Activated gamma-delta T cell treated with Interleukin-2 at 50 U/mL for 16 hours (primary cell): Measurements from ENCODE around the gene CYLD.

Experiments used
- DNase-seq: peaks from one replicate; pipeline ENCODE4 v3.0.0-alpha.2; 2020

Gene CYLD

DNA sequence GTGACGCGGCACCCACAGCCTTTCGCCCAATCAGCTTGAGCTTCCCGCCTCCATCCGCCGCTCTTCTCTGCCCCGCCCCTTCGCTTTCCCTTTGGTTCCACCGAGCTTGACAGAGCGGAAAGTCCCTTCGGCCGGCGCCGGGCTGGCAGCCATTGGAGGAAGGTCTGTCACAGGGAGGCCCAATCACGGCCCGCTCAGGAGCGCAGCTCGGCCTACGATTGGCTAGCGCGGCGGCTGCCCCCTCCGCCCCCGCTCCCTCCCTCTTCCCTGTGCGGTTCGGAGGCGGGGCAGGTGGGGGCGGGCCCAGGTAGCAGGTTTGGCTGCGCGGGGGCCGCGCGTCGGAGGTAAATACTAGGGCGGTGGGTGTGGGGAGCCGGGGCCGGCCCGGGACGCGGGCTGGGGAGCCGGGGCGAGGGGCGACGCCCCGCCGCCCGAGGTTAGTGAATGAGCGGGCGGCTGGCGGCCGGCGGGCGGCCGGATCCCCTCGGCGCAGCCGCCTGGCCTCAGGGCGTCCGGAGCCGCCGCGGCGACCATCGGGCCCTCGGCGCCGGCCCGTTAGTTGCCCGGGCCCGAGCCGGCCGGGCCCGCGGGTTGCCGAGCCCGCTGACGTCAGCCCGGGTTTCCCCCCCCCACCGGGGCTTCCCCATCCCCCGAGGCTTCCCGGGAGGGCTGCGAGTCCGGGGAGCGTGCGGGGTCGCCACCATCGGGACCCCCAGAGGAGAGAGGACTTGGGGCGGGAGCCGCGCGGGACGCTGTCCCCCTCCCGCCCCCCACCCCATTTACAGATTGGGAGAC lies at the start of gene CYLD:
TSS of gene CYLD (plus strand) at position 306 of the 795 bp plus-strand sequence. CDS start 7,613 bp downstream, outside the sequence.
- peak; percentile 99 for DNase-seq

DNA sequence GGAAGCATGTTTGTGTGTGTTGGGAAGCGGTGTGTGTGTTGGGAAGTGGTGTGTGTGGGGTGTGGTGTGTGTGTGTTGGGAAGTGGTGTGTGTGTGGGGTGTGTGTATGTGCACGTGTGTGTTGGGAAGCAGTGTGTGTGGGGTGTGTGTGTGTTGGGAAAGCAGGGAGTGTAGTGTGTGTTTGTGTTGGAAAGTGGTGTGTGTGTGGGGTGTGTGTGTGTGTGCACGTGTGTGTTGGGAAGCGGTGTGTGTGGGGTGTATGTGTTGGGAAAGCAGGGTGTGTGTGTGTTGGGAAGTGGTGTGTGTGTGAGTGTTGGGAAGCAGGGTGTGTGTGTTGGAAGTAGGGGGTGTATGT lies 49.3 kb upstream of the CYLD start:
- DNase-seq: no peak

DNA sequence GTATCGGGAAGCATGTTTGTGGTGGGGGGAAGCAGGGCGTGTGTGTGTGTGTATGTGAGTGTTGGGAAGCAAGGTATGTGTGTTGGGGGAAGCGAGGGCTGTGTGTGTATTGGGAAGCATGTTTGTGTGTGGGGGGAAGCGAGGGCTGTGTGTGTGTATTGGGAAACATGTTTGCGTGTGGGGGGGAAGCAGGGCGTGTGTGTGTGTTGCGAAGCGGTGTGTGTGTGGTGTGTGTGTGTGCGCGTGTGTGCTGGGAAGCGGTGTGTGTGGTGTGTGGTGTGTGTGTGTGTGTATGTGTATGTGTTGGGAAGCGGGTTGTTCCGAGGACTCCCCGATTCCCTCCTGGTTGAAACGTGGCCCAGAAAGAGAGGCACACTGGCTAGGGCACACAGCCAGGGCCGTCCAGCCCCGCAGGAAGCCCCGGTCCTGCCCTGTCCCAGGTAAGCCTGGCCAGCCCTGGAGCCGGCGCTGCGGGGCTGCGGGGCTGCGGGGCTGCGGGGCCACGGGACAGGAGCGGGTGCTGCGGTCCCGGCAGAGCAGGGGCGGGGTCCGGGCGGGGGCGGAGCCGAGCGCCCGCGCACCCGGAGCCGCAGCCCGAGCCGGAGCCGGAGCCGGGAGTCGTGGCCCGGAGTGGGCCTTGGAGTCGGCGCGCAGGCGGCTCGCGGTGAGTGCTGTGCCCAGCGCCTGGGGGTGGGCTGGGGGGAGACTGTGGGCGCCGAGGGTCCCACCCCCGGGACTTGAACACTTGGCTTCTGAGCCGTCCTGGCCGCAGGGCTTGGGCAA lies 48.7 kb upstream of the CYLD start, which contains the start of gene NOD2:
TSS of gene NOD2 (plus strand) at position 608 of the 783 bp plus-strand sequence. CDS start 5,890 bp downstream, outside the sequence.
- DNase-seq: no peak

DNA sequence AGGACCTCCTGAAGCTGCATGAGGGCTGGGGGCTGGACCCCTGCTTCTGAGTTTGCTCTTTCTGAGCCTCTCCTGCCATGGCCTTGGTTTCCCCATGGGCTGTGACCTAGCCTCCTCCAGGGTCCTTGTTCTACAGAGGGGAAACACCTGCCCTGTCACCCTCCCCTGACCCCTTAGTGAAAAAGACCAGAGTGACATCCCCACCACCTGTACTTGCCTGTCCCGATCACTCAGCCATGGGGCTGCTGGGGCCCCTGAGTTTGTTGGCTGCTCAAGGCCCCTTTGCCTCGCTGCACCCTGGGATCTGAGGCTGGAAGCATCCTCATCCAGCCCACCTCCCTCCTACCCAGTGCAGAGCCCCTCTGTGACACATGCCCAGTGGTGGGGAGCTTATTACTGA lies 47.7 kb upstream of the CYLD start:
- DNase-seq: no peak

DNA sequence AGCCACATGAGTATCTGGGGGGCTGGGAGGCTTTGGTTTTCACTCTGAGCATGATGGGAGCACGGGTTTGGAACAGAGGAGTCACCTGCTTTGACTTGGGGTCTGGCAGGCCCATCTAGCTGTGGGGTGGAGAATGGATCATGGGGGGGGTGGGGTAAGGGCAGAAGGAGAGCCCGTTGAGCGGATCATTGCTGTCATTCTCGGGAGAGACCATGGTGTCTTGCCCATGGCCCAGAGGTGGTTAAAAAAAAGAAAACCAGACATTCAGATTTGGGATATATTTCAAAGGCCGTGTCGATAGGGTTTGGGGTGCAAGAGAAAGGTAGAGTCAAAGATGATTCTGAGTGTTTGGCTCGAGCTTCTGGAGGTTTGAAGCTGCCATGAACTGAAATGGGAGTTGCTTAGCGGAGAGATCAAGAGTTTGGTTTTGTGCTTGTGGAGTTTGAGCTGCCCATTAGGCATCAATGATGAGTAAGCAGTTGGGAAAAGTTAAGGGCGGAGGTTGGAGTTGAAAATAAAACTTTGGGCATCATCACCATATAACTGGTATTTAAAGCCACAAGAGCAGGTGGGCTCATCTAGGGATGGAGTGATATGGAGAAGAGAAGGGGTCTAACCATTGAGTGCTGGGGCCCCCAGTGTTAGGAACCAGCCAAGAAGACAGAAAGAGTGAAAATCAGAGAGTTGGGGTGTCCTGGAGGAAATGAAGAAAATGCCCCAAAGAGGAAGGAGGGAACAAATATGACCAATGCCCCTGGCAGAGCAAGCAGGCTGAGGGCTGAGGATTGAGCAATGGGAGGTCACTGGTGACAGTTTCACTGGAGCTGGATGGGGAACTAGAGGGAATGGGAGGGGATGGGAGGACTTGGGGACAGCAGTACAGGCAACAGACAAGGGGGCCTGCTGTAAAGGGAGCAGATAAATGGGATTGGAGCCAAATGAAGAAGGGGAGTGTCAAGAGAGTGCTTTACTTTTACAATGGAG lies 46.6 kb upstream of the CYLD start:
- no peak for DNase-seq

DNA sequence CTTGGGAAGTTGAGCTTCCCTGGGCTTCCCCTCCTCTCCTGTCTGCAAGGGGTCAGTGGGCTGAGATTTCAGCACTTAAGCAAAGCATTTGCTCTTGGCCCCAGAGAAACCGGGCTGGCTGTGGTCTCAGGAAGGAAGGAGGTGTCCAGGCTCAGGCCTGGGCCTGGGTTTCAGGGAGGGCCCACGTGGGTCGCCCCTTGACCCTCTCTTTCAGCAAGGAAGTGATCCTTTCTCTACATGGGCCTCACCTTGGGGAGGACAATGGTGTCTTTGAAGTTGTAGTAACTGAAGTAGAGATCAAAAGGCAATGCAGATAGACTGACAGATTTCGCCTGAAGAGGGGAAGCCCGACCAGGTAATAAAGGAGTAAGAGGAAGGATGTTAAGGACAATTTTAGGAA lies 45.8 kb upstream of the CYLD start:
- no peak for DNase-seq

DNA sequence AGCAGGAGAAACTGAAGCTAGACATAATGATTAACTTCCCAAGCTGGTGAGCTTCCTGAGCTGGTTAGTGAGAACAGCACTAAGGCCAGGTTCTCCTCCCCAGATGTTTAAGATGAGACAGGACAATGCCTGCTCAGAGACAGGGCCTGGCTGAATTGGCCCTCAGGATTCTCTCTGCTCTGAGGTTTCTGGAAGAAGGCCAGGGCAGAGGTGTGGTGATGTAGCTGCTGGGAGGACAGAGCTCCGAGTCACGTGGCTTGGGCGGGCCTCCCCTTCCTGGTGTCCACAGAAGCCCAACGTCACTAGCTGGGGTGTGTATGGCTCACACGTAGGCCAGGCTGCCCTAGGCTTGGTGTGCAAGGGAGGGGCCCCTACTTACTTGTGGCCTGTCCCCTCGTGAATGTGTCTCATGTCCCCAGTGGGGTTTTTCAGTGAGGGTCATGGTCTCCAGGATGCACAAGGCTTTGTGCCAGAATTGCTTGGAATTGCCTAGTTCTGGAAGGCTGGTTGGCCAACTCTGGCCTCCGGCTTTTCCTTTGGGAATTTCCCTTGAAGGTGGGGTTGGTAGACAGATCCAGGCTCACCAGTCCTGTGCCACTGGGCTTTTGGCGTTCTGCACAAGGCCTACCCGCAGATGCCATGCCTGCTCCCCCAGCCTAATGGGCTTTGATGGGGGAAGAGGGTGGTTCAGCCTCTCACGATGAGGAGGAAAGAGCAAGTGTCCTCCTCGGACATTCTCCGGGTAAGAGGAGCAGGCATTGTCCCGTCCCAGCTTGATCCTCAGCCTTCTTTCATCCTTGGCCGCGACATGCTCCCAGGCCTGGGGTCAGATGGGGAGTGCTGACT lies 45.1 kb upstream of the CYLD start:
- DNase-seq: peak; percentile 22

DNA sequence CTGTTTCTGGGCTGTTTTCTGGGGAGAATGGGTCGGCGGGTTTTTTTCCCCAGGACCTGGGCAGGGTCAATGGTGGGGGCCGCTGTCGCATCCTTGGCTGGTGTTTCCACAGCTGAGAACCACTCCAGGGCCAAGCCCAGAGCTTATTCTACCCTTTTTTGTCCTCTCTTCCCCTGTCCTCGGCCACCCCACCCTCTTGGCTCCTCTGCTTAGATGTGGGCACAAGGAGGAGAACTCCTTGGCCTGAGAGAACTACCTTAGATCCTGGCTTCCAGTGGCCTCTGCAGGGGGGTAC lies 44.5 kb upstream of the CYLD start:
- DNase-seq: no peak

DNA sequence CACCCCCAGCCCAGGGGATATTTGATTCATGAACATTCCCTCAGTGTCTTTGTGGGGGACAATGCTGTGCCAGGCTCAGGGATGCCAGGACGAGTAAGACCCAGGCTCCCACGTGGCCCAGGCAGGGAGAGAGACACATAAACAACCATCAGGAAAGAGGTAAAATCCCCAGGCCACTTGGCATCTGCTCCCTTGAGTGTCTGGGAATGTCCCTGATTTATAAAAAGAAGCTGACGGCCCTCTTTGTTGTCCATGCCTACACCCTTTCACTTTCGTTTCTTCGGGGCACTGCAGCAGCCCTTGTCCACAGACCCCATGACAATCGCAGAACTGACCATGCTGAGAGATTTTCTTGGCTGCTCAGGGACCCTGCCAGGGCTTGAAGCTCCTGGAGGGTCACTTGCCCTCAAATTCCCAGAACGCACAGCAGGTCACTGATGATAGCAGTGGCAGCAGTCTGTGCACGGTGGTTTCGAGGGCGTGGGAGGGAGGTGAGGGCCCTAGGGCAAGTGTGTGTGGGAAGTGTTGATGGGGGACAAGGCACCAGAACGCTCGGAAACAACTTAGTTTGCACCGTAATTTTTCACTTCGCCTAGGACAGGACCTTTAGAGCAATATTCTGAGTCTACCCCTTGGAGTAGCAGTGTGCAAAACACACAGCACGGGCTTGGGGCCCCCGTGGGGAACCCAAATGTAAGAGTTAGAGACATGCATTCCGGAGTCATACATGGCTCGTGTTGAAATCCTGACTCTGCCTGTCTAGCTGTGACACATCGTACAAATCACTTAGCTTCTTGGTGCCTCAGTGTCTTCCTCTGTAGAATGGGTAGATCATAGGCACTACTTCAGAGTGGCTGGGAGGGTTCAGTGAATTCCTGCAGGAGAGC lies 43.8 kb upstream of the CYLD start:
- no peak for DNase-seq

DNA sequence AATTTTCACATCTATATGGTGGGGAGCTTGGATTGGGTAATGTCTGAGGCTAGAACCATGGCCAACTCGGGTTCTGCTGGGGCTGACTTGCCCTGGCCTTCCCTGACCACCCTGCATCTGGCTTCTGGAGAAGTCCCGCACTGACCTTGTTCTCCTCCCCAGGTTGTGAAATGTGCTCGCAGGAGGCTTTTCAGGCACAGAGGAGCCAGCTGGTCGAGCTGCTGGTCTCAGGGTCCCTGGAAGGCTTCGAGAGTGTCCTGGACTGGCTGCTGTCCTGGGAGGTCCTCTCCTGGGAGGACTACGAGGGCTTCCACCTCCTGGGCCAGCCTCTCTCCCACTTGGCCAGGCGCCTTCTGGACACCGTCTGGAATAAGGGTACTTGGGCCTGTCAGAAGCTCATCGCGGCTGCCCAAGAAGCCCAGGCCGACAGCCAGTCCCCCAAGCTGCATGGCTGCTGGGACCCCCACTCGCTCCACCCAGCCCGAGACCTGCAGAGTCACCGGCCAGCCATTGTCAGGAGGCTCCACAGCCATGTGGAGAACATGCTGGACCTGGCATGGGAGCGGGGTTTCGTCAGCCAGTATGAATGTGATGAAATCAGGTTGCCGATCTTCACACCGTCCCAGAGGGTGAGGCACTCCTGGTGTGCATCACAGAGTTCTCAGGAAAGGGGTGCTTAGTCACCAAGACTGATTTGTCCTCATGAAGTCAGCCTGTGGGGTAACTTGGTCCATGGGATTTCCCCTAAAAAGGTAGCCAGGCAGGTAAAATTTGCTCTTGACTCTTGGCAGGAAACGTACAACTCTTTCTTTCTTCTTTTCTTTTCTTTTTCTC lies 42.3 kb upstream of the CYLD start:
- DNase-seq: no peak

DNA sequence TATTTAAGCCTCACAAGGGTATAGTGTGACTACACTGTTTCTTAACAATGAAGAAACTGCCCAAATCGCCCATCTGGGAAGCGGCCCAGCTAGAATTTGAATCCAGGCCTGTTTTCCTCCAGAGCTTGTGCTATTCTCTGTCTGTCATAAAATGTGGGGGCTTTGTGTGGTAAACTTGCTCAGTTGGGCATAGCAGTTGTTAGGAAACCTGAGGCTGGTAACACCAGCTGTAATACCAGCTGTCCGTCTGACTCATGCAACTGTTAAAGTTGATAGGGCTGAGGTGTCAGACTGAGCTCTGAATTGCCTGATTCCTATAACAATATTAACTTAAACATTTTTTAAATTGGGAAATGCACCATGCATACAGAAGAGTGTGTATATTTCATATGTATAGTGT lies 39.2 kb upstream of the CYLD start:
- DNase-seq: no peak

DNA sequence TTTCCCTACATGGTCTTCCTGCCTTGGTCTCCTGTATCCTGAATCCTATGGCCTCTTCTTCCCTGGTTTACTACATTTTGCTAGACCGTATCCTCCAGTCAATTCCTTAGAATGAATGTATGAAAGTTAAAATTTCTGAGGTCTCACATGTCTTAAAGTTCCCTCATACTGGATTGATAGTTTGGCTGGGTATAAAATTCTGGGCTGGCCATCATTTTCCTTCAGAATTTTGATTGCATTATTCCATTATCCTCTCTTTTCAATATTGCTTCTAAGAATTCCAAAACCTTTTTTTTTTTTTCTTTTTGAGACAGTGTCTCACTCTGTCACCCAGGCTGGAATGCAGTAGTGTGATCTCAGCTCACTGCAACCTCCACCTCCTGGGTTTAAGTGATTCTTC lies 37.6 kb upstream of the CYLD start:
- no peak for DNase-seq

DNA sequence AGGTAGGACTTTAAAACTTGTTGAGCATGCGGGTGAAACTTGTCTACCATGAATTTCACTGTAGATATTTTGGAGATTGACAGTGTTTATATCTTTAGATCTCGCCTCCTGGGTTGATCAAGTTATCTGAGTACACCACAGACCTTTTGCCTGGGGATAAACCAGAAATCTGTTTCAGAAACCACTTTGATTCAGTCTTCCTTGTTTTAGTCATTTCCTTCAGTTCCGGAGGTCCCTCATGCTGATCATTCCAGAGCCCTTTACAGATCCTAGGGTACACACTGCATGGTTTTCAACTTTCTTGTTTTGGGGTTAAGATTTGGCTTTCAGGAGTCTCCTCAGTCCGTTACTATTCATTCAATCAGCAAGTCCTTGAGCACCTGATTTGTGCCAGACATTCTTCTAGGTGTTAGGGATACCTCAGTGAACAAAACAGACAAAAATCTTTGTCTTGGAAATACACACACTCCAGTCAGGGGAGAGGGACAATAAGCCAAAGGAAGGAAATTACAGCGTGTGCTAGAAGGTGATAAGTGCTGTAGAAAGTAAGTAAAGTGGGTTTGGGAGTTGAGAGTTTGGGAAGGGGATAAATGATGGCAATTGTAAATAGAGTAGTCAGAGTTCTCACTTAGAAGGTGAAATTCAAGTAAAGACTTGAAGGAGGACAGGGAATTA lies 36.3 kb upstream of the CYLD start:
- no peak for DNase-seq

DNA sequence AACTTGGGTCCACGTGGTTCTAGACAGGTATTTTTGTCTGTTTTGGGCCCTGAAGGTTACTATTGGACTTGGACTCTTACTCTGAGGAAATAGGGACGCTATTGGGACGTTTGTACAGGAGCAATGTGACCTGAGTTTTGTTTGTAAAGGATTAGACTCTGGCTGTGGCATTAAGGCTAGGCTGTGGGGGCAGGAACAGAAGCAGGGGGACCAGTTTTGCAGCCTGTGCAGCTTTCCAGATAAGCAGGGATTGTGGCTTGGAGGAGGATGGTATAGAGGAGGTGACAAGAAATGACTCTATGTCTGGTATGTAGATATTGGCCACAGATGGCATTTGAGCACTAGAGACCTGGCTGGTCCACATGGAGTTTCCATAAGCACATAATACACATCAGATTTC lies 35.6 kb upstream of the CYLD start:
- no peak for DNase-seq

DNA sequence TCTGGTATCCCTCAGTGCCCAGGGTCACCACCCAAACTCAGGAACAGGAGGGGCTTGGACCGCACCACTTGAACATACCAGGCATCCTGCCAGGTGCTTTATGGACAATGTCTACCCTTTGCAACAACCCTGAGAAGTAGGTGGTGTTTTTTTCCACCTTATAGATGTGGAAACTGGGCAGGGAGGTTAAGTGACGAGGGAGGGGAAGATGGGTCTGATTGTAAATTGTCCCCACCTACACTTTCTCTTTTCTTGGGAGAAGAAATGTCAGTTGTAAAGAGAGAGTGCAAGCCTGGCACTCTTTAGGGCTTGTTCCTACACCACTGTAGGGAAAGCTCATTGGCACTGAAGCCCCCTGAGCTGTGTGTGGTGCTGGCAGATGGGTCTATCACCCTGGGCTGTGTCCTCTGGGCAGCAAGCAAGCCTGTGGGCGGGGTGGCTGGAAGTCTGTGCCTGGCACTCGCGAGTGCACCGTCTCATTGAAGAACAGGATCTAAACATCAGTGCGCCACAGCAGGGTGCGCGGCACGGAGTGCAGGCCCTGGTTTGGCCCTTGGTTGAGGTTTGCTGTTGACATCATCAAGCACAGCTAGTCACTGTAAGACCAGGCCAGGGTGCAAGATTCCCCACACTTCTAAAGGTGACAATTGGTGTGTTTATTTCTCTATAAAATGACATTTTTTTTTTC lies 33.4 kb upstream of the CYLD start:
- no peak for DNase-seq

DNA sequence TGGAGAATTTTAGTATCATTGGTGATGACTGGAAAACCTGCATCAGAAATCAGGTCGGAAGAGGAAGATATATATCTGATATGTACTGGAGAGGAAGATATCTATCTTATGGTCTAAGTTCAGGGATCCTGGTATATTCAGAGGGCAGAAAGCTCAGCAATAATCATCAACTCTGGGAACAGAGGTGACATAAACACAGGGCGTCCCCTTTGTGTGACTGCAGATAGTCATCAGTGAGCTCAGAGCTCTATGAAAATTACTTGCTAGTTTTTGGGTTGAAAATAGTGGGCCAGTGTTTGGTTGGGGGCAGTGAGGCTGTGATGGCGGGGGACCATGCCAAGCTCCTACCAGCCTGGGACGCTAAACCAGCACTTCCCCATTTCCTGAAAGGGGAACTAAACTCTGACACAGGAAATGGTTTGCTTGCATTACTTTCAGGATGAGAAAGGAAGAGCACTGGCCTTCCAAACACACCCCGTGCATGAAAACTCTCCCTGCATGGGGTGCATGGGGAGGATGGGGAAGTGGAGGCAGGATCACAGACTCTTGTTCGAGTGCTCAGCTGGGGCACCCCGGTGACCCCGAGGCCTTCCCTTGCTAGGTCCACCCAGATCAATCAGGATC lies 32.7 kb upstream of the CYLD start:
- DNase-seq: no peak

DNA sequence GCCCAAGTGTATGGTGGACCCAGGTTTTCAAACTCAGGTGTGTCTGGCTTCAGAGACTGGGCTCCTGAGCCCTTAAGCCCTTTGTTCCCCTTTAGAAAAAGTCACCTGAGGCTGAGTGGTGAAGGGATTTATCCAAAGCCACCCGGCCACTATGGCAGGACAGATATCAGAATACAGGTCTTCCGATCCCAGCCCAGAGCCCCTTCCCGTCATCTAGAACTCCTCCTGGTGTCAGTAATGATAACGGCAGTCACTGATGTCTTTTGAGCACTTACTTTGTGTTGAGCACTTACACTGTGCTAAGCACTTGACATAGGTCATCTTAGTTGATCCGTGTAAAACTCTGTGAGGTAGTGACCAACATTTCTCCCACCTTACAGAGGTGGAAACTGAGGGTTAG lies 31.9 kb upstream of the CYLD start:
- no peak for DNase-seq

DNA sequence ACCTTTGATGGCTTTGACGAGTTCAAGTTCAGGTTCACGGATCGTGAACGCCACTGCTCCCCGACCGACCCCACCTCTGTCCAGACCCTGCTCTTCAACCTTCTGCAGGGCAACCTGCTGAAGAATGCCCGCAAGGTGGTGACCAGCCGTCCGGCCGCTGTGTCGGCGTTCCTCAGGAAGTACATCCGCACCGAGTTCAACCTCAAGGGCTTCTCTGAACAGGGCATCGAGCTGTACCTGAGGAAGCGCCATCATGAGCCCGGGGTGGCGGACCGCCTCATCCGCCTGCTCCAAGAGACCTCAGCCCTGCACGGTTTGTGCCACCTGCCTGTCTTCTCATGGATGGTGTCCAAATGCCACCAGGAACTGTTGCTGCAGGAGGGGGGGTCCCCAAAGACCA lies 30.8 kb upstream of the CYLD start:
- no peak for DNase-seq
